ENCODE results near the gene LGALS3BP. TPM values are rescaled to one million over a fixed set of nuclear protein-coding genes. Genes with fewer than 3 reads are reported as not detected.

LGALS3BP gene
- total RNA-seq, 1 donor from 2014 or later: 488 TPM

DNA sequence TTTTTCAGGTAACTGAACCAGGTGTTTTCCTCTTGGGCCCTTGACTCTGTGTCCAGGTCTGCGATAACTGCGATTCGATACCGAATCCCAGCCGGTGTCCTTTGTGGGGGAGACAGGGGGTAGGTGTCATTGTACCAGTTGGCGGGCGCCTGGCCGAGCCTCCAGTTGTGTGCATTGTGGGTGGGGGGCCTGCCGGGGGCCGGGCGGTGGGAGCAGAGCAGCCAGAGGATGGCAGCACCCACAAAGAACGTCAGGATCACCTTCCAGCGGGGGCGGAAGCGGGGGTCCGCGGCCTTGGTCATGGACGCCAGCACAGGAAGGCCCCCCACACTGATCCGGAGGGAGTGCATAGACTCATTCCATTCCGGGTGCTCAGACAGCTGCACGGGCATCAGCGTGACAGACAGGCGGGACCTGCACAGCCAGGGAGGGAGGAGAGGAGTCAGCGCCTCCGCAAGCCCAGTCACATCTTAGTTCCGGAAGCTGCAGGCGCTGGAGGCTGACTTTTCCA lies 17.6 kb upstream of the LGALS3BP start:
- no peaks in the 10 kb centered on the region for H3K9me3 ChIP-seq
- DNase-seq (ENCODE audit: extremely low spot score in 2 of 2): no peak
- no peaks in the 10 kb centered on the region for H3K27me3 ChIP-seq
- TF ChIP-seq, protein P1, sequence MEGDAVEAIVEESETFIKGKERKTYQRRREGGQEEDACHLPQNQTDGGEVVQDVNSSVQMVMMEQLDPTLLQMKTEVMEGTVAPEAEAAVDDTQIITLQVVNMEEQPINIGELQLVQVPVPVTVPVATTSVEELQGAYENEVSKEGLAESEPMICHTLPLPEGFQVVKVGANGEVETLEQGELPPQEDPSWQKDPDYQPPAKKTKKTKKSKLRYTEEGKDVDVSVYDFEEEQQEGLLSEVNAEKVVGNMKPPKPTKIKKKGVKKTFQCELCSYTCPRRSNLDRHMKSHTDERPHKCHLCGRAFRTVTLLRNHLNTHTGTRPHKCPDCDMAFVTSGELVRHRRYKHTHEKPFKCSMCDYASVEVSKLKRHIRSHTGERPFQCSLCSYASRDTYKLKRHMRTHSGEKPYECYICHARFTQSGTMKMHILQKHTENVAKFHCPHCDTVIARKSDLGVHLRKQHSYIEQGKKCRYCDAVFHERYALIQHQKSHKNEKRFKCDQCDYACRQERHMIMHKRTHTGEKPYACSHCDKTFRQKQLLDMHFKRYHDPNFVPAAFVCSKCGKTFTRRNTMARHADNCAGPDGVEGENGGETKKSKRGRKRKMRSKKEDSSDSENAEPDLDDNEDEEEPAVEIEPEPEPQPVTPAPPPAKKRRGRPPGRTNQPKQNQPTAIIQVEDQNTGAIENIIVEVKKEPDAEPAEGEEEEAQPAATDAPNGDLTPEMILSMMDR (IDR thresholded peaks at IDR 0.05): no peak
- TF ChIP-seq POLR2AphosphoS5 (IDR thresholded peaks at IDR 0.05; ENCODE audit: insufficient read depth in 1 of 2, low read depth in 1 of 2) (no peak), POLR2A (IDR thresholded peaks at IDR 0.05) (no peak)
- H3K4me3 ChIP-seq: no peak overlapping the region
- intact Hi-C loops (cut with DNase I): no loop called here
- H3K4me1 ChIP-seq: peaks cover 33% of the 10 kb centered on the region
- no peak overlapping the region for H3K27ac ChIP-seq
- H3K36me3 ChIP-seq: peaks cover 0 to 47% of the 10 kb centered on the region in 2 donors

DNA sequence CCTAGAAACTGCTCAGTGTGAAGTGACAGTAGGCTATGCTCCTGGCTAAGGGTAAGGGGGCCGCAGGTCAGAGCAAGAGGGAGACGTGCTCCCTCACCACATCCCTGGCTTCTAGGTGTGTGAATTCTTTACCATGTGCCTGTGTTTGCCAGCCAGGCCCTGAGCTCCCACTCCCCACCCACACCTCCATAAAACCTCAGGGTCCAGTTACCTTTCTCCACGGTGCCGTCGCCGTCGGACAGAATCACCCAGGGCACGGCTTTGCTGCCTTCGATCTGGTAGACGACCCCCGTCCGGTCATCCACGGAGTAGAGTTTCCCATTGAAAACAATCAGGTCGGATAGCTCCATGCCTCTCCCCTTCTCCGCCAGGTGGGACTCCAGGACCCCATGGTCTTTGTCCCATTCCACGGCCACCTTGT lies 17.1 kb upstream of the LGALS3BP start:
- H3K27ac ChIP-seq: no peak overlapping the region
- H3K36me3 ChIP-seq: peaks cover 0 to 47% of the 10 kb centered on the region in 2 donors
- intact Hi-C loops (cut with DNase I): no loop called here
- no peaks in the 10 kb centered on the region for H3K27me3 ChIP-seq
- no peaks in the 10 kb centered on the region for H3K9me3 ChIP-seq
- H3K4me3 ChIP-seq: no peak overlapping the region
- no peak for DNase-seq (ENCODE audit: extremely low spot score in 2 of 2)
- peaks cover 33% of the 10 kb centered on the region for H3K4me1 ChIP-seq
- no peak for TF ChIP-seq POLR2A (IDR thresholded peaks at IDR 0.05)
- TF ChIP-seq, protein P1 (IDR thresholded peaks at IDR 0.05): no peak
- no peak for TF ChIP-seq POLR2AphosphoS5 (IDR thresholded peaks at IDR 0.05; ENCODE audit: insufficient read depth in 1 of 2, low read depth in 1 of 2)

DNA sequence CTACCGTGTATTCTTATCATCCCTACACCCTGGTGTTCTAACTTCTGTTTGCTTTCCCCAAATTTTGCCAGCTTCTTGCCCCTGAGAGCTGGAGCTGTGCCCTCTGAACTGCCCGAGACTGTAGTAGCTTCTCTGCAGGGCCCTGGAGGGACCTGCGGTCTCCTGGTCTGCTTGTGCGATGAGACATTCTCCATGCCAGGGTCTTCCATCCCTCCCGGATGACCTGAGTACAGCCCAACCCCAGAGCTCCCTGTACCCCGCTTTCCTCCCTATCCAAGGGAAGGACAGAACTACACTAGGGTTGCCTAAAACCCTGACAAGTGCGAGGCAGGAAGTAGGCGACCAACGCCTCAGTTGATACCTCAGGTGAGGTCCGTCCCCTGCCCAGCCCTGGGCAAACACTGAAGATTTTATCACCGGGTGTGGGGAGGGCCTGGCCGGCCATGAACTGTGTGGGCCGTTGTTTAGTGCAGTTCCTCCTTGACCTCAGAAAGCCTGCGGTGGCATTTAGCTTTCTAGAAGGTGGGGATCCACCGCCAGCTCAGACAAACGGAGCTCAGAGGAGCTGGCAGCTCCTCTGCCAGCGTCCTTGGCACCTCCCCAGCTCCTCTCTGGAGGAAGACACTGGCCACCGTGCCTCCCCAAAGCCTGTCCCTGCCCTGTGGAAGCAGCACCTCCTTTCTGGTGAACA lies 16.2 kb upstream of the LGALS3BP start:
- Histone ChIP-seq H3K4me3 (no peak overlapping the region), H3K9me3 (no peaks in the 10 kb centered on the region), H3K27ac (no peak overlapping the region), H3K27me3 (no peaks in the 10 kb centered on the region), H3K36me3 (peaks cover 0 to 55% of the 10 kb centered on the region in 2 donors), H3K4me1 (peaks cover 33% of the 10 kb centered on the region)
- TF ChIP-seq POLR2AphosphoS5 (IDR thresholded peaks at IDR 0.05; ENCODE audit: insufficient read depth in 1 of 2, low read depth in 1 of 2): no peak
- no peak for TF ChIP-seq POLR2A (IDR thresholded peaks at IDR 0.05)
- TF ChIP-seq, protein P1 (IDR thresholded peaks at IDR 0.05): no peak
- no peak for DNase-seq (ENCODE audit: extremely low spot score in 2 of 2)
- intact Hi-C loops (cut with DNase I): no loop called here

- Histone ChIP-seq H3K36me3 (peaks cover 0 to 60% of the 10 kb centered on the region in 2 donors), H3K4me1 (peaks cover 33% of the 10 kb centered on the region)
- intact Hi-C loops (cut with DNase I): no loop called here
Observed at GRCh38 chr17:78995022-78995760, 15.5 kb upstream of the LGALS3BP start.

More at GRCh38 chr17:78995022-78995760, 15.5 kb upstream of the LGALS3BP start:
- H3K4me3 ChIP-seq: no peak overlapping the region
- no peaks in the 10 kb centered on the region for H3K27me3 ChIP-seq
- H3K27ac ChIP-seq: no peak overlapping the region
- DNase-seq (ENCODE audit: extremely low spot score in 2 of 2): no peak
- no peak for TF ChIP-seq POLR2A (IDR thresholded peaks at IDR 0.05)
- TF ChIP-seq, protein P1 (IDR thresholded peaks at IDR 0.05): no peak
- no peak for TF ChIP-seq POLR2AphosphoS5 (IDR thresholded peaks at IDR 0.05; ENCODE audit: insufficient read depth in 1 of 2, low read depth in 1 of 2)
- H3K9me3 ChIP-seq: no peaks in the 10 kb centered on the region
